CD4-positive, alpha-beta T cell treated with Interleukin-15 for 1 hour (primary cell): ENCODE measurements around the gene NCS1.

Experiments
- DNase-seq: peaks from one replicate; pipeline ENCODE4 v3.0.0-alpha.2; 2020

Gene NCS1

GRCh38 chr9:130172161-130172857 is at the start of gene NCS1:
Gene NCS1, plus strand, starts transcription at chr9:130172404. Its CDS starts 260 bp downstream, at chr9:130172664.
- peak; percentile 28 for DNase-seq

DNA sequence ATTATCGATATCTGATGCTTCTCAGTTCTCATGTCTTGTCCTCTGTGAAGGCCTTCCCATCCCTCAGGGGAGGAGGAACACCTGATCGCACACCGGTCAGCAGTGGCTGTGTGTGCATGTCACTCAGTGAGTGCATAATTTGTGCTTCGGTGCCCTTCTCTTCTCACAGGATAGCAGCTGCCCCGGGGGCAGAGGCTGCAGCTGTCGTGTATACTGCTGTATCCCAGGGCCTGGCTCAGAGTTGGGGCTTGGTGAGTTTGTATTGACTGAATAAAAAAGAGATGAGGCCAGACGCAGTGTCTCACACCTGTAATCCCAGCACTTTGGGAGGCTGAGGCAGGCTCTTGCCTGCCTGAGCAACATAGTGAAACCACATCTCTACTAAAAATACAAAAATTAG is 49.7 kb upstream of the NCS1 start:
- no peak for DNase-seq

GRCh38 chr9:130124085-130124860 is 47.9 kb upstream of the NCS1 start:
- DNase-seq, result no peak

- DNase-seq, result no peak
Observed at GRCh38 chr9:130126721-130127433, 45.3 kb upstream of the NCS1 start.

DNA sequence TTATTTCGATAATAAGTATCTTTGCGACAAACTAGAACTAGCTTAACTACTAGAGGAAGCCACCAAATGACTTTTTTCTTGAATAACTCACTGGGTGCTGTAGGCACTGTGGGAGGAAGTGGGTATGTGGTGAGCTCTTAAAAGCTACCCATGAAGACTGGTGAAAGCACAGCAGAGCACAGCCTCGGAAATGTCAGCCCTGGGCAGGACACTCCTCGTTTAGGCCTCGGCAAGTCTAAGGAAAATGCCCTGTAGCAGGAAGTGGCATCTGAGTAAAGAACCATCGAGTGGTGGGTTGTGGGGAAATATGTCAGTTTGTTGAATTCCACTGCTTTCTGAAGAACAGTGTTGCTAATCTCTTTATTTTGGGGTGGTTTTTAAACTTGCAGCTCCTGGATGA is 44.0 kb upstream of the NCS1 start:
- peak; percentile 77 for DNase-seq

- DNase-seq, result peak; percentile 69
Observed at GRCh38 chr9:130128733-130129431, 43.3 kb upstream of the NCS1 start.

DNA sequence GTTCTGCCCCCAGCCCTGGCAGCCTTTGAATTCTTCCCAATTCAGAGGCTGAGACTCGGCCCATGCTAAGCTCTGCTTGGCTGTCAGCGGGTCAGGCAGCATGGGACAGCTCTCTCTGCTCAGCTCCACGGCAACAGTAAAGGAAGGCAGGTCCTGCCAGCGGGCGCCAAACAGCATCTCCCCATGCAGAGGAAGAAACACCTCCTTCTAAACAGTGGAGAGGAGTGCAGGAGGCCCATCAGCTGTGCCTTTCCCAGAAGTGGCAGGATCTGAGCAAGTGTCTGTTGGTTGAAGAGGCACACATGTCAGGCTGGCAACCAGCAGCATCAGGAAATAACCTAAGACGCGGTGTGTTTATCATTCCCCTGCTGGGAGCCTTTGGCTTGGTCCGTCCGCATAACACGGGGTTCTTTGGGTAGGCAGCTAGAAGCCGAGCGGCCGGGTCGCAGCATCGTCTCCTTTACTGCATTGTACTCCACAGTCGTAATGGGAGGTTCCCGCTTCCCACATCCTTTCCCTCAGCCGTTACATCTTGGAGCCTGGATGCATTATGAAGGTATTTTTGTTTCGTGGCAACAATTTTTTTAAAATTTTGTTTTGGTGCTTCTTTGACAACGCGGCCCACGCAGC is 42.7 kb upstream of the NCS1 start:
- no peak for DNase-seq

DNA sequence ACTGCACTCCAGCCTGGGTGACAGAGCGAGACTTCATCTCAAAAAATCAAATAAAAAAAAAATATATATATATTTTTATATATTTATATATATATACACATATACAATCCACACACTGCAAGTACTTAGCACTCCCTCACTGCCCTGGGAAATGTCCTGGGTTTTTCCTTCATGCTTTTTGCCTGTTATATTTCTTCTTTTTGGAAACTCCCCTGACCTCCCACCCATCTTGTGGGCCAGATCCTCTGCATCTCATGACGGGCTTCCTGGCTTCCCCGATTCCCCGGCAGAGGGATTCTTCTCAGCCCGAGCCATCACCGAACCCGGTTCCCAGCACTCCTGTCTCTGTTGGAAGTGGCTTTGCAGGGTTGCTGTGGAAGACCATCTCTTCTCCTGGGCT is 39.5 kb upstream of the NCS1 start:
- DNase-seq, result no peak

- no peak for DNase-seq
Observed at GRCh38 chr9:130137081-130137640, 35.0 kb upstream of the NCS1 start.

- no peak for DNase-seq
Observed at GRCh38 chr9:130137641-130138081, 34.5 kb upstream of the NCS1 start.

DNA sequence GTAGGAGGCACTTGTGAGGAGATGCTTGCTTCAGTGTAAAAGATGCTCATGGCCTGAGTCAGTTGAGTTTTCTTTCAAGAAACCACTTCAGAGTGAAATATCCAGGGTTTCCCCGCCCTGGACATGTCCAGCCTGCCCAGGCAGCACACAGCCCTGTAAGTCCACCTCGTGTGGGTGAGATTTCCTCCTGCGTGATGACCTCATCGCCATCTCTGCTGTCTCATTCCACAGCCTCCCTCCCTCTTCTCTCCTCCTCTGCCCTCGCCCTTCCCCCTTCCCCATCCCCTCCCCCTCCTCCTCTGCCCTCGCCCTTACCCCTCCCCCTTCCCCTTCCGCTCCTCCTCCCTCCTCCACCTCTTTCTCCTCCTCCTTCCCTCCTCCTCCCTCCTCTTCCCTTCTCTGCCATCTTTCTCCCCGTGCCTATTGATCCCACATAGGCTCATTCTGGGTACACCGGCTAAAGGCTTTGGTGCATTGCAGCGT is 34.0 kb upstream of the NCS1 start:
- peak; percentile 63 for DNase-seq

GRCh38 chr9:130138791-130139190 is 33.4 kb upstream of the NCS1 start:
- DNase-seq, result no peak

- no peak for DNase-seq
Observed at GRCh38 chr9:130139251-130139650, 33.0 kb upstream of the NCS1 start.

DNA sequence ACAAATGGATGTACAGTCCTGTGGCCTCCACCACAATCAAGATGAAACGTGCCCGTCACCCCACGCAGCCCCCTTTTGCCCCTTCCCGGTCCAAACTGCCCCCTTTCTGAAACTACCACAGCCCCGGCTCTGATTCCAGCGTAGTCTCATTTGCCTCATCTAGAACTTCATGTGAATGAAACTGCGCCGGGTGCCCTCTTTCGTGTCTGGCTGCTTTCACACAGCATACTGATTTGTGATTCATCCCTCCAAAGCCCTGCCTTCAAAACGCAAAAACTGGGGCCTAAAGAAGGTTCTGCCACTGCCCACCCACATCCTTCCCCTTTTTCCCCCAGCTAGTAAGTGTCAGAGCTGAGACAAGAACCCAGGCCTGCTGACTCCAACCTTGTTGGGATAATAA is 31.5 kb upstream of the NCS1 start:
- DNase-seq, result peak; percentile 28

GRCh38 chr9:130142056-130142455 is 30.1 kb upstream of the NCS1 start:
- DNase-seq, result no peak

GRCh38 chr9:130142641-130143040 is 29.6 kb upstream of the NCS1 start:
- no peak for DNase-seq

GRCh38 chr9:130143279-130143893 is 28.8 kb upstream of the NCS1 start:
- DNase-seq, result no peak

GRCh38 chr9:130143958-130144366 is 28.2 kb upstream of the NCS1 start:
- no peak for DNase-seq

GRCh38 chr9:130144703-130145102 is 27.5 kb upstream of the NCS1 start:
- no peak for DNase-seq

- no peak for DNase-seq
Observed at GRCh38 chr9:130145658-130146057, 26.5 kb upstream of the NCS1 start.

GRCh38 chr9:130147198-130147597 is 25.0 kb upstream of the NCS1 start:
- no peak for DNase-seq

- no peak for DNase-seq
Observed at GRCh38 chr9:130147910-130148309, 24.3 kb upstream of the NCS1 start.
